GM12891 (cell line): ENCODE results near the gene MDFI.

Experiments used
- POLR2A ChIP-seq: IDR thresholded peaks from 2 replicates; pipeline ENCODE4 v1.6.1; 2011; ENCODE audit warnings: low read depth, low read length, control low read depth
- POLR2AphosphoS5 ChIP-seq: IDR thresholded peaks from 2 replicates; pipeline ENCODE4 v1.6.1; 2011; ENCODE audit warnings: low read depth, low read length, control low read depth
- POU2F2 ChIP-seq: IDR thresholded peaks from 2 replicates; pipeline ENCODE4 v1.6.1; 2011; ENCODE audit warnings: low read depth, mild to moderate bottlenecking, control low read depth, low read length, moderate library complexity
- SPI1 ChIP-seq: IDR thresholded peaks from 2 replicates; pipeline ENCODE4 v1.6.1; 2011; ENCODE audit warnings: low read depth, low read length, control low read depth
- TAF1 ChIP-seq: IDR thresholded peaks from 2 replicates; pipeline ENCODE4 v1.6.1; 2011; ENCODE audit warnings: low read depth, low read length, control low read depth

- no peak for TF ChIP-seq POLR2A
- no peak for TF ChIP-seq POLR2AphosphoS5
- no peak for TF ChIP-seq TAF1
- TF ChIP-seq SPI1, result no peak
- TF ChIP-seq POU2F2, result no peak
Measured at GRCh38 chr6:41591122-41591521, 47.1 kb upstream of the MDFI start.
